HepG2 (cell line): ENCODE data around the gene CCN2. TPM values are rescaled to one million over a fixed set of nuclear protein-coding genes. Genes with fewer than 3 reads are reported as not detected.

ENCODE experiments used
- ARNT ChIP-seq: fragments of 450-650 bp; IDR thresholded peaks from 2 replicates; pipeline ENCODE4 v1.6.1; 2017
- ATF4 ChIP-seq, 2 experiments: fragments of 450-650 bp in 1 of 2; sonication (generic) in 1 of 2; formaldehyde crosslinking; IDR thresholded peaks; 2 replicates each; pipeline versions ENCODE4 v1.5.0 to v1.8.0; 2020 to 2022; ENCODE audit warnings: mild to moderate bottlenecking in 1 of 2, missing genetic modification reagents in 1 of 2
- CREBL2 ChIP-seq: sonication (generic); formaldehyde crosslinking; IDR thresholded peaks from 2 replicates; pipeline ENCODE4 v1.8.1; 2023; ENCODE audit warnings: missing genetic modification reagents, mild to moderate bottlenecking, borderline replicate concordance
- FOXP4 ChIP-seq: sonication (generic); formaldehyde crosslinking; IDR thresholded peaks from 2 replicates; pipeline ENCODE4 v1.4.0; 2020; ENCODE audit warnings: missing genetic modification reagents
- KDM5A ChIP-seq: fragments of 200-600 bp; sonication (generic); IDR thresholded peaks from 2 replicates; pipeline ENCODE4 v1.7.0; 2018; ENCODE audit warnings: antibody characterized with exemption, mild to moderate bottlenecking, low read length, borderline replicate concordance
- RFX5 ChIP-seq: IDR thresholded peaks from 2 replicates; pipeline ENCODE4 v1.6.1; 2011; ENCODE audit warnings: low read depth, low read length, improper control_type of control experiment
- SAP130 ChIP-seq: IDR thresholded peaks from 2 replicates; pipeline ENCODE4 v1.6.1; 2016; ENCODE audit warnings: low read depth
- SATB2 ChIP-seq: sonication (generic); formaldehyde crosslinking; IDR thresholded peaks from 2 replicates; pipeline ENCODE4 v1.5.0; 2020; ENCODE audit warnings: missing genetic modification reagents
- SNRNP70 ChIP-seq: fragments of 200-400 bp; formaldehyde crosslinking; IDR thresholded peaks from 2 replicates; pipeline ENCODE4 v1.6.1; 2017; ENCODE audit warnings: mild to moderate bottlenecking, low read depth, low read length, moderate library complexity
- SOX13 ChIP-seq, 3 experiments: fragments of 450-650 bp in 1 of 3; sonication (generic) in 1 of 3; formaldehyde crosslinking in 1 of 3; IDR thresholded peaks in 2 of 3; conservative IDR thresholded peaks in 1 of 3; 2 replicates each; pipeline versions ENCODE4 v1.5.0 to v1.6.1; 2016 to 2020; ENCODE audit warnings: antibody characterized with exemption in 1 of 3, mild to moderate bottlenecking in 1 of 3, missing compliant biosample characterization in 1 of 3, missing genetic modification reagents in 1 of 3, moderate library complexity in 1 of 3
- ZNF12 ChIP-seq: sonication (generic); formaldehyde crosslinking; IDR thresholded peaks from 2 replicates; pipeline ENCODE4 v1.5.0; 2020; ENCODE audit warnings: missing genetic modification reagents
- ZNF431 ChIP-seq: sonication (generic); formaldehyde crosslinking; IDR thresholded peaks from 2 replicates; pipeline ENCODE4 v1.9.0; 2022; ENCODE audit warnings: missing genetic modification reagents, low read depth, mild to moderate bottlenecking, borderline replicate concordance
- ZNF484 ChIP-seq: sonication (generic); formaldehyde crosslinking; IDR thresholded peaks from 2 replicates; pipeline ENCODE4 v1.5.1; 2020; ENCODE audit warnings: mild to moderate bottlenecking, low read depth, missing genetic modification reagents, borderline replicate concordance
- ZNF615 ChIP-seq: sonication (generic); formaldehyde crosslinking; IDR thresholded peaks from 2 replicates; pipeline ENCODE4 v1.5.0; 2020; ENCODE audit warnings: mild to moderate bottlenecking, missing genetic modification reagents, borderline replicate concordance
- ZNF878 ChIP-seq: sonication (generic); formaldehyde crosslinking; IDR thresholded peaks from 2 replicates; pipeline ENCODE4 v1.8.1; 2023; ENCODE audit warnings: mild to moderate bottlenecking, missing genetic modification reagents, moderate library complexity
- polyA plus RNA-seq, 8 experiments: library from polyadenylated mRNA; depleted of rRNA in 3 of 8; stranded (reverse) in 7 of 8; unstranded in 1 of 8; fragments of >200 nt; fragmentation: Illumina TruSeq in 4 of 8; extraction: Trizol in 4 of 8; gene quantifications; 2 replicates each; pipeline versions ENCODE4 v1.2.1 to v1.2.3, GENCODE V29; 2011 to 2016; ENCODE audit warnings: low read depth in 4 of 8, missing spikeins in 1 of 8, mixed read lengths in 1 of 8; ENCODE audit not compliant: insufficient read depth in 1 of 8
- total RNA-seq, 5 experiments: library from RNA; depleted of rRNA; stranded (reverse); fragments of >200 nt; fragmentation: Illumina TruSeq; extraction: Trizol; gene quantifications; 2 replicates each; pipeline ENCODE4 v1.2.3, GENCODE V29; 2016; ENCODE audit warnings: low read depth in 1 of 5
- TF ChIP-seq, protein P1 (sequence below): sonication (generic); formaldehyde crosslinking; IDR thresholded peaks from 2 replicates; pipeline ENCODE4 v1.5.0; 2020; ENCODE audit warnings: missing genetic modification reagents
- TF ChIP-seq, protein P2 (sequence below): sonication (generic); formaldehyde crosslinking; IDR thresholded peaks from 2 replicates; pipeline ENCODE4 v1.5.0; 2020; ENCODE audit warnings: mild to moderate bottlenecking, missing genetic modification reagents, borderline replicate concordance

The CCN2 gene
- total and polyA plus RNA-seq, 2 of the 13 experiments (the other 11 are each of a cell fraction or from before 2014, with no cell fraction given), result 34.7 to 316 TPM

- peak; percentile 77; the same call in 1 of the 2 replicates for TF ChIP-seq SOX13 (IDR thresholded peaks at IDR 0.05)
- peak in 1 of 2 experiments; percentile 95; a peak in 2 of 4 replicates for TF ChIP-seq SOX13 (CRISPR knock-in tag; conservative IDR thresholded peaks at IDR 0.05 in 1 of 2, IDR thresholded peaks at IDR 0.05 in 1 of 2)
- TF ChIP-seq ARNT, result no peak
- peak; percentile 98 for TF ChIP-seq SATB2
- TF ChIP-seq ZNF878 (CRISPR knock-in tag), result peak; percentile 48; the same call in 1 of the 2 replicates
- peak; percentile 48; the same call in 1 of the 2 replicates for TF ChIP-seq ZNF615
- no peak for TF ChIP-seq ZNF484
- peak; percentile 94 for TF ChIP-seq SAP130
- TF ChIP-seq, protein P1, sequence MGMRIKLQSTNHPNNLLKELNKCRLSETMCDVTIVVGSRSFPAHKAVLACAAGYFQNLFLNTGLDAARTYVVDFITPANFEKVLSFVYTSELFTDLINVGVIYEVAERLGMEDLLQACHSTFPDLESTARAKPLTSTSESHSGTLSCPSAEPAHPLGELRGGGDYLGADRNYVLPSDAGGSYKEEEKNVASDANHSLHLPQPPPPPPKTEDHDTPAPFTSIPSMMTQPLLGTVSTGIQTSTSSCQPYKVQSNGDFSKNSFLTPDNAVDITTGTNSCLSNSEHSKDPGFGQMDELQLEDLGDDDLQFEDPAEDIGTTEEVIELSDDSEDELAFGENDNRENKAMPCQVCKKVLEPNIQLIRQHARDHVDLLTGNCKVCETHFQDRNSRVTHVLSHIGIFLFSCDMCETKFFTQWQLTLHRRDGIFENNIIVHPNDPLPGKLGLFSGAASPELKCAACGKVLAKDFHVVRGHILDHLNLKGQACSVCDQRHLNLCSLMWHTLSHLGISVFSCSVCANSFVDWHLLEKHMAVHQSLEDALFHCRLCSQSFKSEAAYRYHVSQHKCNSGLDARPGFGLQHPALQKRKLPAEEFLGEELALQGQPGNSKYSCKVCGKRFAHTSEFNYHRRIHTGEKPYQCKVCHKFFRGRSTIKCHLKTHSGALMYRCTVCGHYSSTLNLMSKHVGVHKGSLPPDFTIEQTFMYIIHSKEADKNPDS, result peak; percentile 88
- no peak; the same call in 1 of the 2 replicates for TF ChIP-seq ZNF431 (CRISPR knock-in tag)
- TF ChIP-seq KDM5A, result peak; percentile 31; the same call in 1 of the 2 replicates
- TF ChIP-seq RFX5, result no peak
- TF ChIP-seq, protein P2, sequence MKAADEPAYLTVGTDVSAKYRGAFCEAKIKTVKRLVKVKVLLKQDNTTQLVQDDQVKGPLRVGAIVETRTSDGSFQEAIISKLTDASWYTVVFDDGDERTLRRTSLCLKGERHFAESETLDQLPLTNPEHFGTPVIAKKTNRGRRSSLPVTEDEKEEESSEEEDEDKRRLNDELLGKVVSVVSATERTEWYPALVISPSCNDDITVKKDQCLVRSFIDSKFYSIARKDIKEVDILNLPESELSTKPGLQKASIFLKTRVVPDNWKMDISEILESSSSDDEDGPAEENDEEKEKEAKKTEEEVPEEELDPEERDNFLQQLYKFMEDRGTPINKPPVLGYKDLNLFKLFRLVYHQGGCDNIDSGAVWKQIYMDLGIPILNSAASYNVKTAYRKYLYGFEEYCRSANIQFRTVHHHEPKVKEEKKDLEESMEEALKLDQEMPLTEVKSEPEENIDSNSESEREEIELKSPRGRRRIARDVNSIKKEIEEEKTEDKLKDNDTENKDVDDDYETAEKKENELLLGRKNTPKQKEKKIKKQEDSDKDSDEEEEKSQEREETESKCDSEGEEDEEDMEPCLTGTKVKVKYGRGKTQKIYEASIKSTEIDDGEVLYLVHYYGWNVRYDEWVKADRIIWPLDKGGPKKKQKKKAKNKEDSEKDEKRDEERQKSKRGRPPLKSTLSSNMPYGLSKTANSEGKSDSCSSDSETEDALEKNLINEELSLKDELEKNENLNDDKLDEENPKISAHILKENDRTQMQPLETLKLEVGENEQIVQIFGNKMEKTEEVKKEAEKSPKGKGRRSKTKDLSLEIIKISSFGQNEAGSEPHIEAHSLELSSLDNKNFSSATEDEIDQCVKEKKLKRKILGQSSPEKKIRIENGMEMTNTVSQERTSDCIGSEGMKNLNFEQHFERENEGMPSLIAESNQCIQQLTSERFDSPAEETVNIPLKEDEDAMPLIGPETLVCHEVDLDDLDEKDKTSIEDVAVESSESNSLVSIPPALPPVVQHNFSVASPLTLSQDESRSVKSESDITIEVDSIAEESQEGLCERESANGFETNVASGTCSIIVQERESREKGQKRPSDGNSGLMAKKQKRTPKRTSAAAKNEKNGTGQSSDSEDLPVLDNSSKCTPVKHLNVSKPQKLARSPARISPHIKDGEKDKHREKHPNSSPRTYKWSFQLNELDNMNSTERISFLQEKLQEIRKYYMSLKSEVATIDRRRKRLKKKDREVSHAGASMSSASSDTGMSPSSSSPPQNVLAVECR (CRISPR knock-in tag), result peak; percentile 78; the same call in 1 of the 2 replicates
- TF ChIP-seq ZNF12, result peak; percentile 61; the same call in 1 of the 2 replicates
- TF ChIP-seq SNRNP70, result no peak
- no peak for TF ChIP-seq CREBL2 (CRISPR knock-in tag)
- TF ChIP-seq ATF4 (CRISPR knock-in tag; IDR thresholded peaks at IDR 0.05), result peak in 1 of 2 experiments; percentile 92; a peak in 2 of 4 replicates
- TF ChIP-seq FOXP4 (CRISPR knock-in tag), result peak; percentile 95
Observed at GRCh38 chr6:131937703-131938631, 13.2 kb downstream of the CCN2 start (continued).
